SK-N-SH (cell line): ENCODE measurements around the gene BCL11B. TPM values are rescaled to one million over a fixed set of nuclear protein-coding genes. Genes with fewer than 3 reads are reported as not detected.

Experiments used
- CTCF ChIA-PET: fragments of 300-600, 350-600 bp; formaldehyde crosslinking; extraction: SDS; loops from one replicate; lab custom pipeline; 2021; lab: Yijun Ruan, JAX
- POLR2A ChIA-PET: fragments of 350-600 bp; sonication (Branson Sonifier 250); formaldehyde crosslinking; extraction: SDS; loops from one replicate; lab custom pipeline; 2020; ENCODE audit warnings: antibody characterized with exemption, inconsistent platforms; lab: Yijun Ruan, JAX
- DNase-seq: peaks from one replicate; pipeline ENCODE4 v3.0.0; 2012
- H2AFZ ChIP-seq: fragments of 200-600 bp; sonication (generic); 2 replicates; pipeline ENCODE4 v1.8.1; 2016; ENCODE audit warnings: antibody characterized with exemption, mild to moderate bottlenecking, low read depth
- H3F3A ChIP-seq: fragments of 200-600 bp; sonication (generic); replicated peaks from 2 replicates; pipeline ENCODE3; 2016; ENCODE audit warnings: antibody characterized with exemption, mild to moderate bottlenecking; ENCODE audit not compliant: insufficient read depth
- H3K27ac ChIP-seq, 2 experiments: fragments of 200-500 bp in 1 of 2; fragments of 200-600 bp in 1 of 2; sonication (Bioruptor generic) in 1 of 2; sonication (generic), shearing (Covaris generic) in 1 of 2; 2 replicates each; pipeline versions ENCODE4 v1.5.1 to v1.6.1; 2014 to 2016; ENCODE audit warnings: low read depth in 2 of 2, inconsistent platforms in 1 of 2, low read length in 1 of 2, mild to moderate bottlenecking in 1 of 2, mixed read lengths in 1 of 2
- H3K27me3 ChIP-seq: fragments of 200-600 bp; sonication (generic), shearing (Covaris generic); 2 replicates; pipeline ENCODE4 v1.6.1; 2016; ENCODE audit warnings: mixed run types; ENCODE audit not compliant: insufficient read depth
- H3K36me3 ChIP-seq, 2 experiments: fragments of 200-500 bp in 1 of 2; fragments of 200-600 bp in 1 of 2; sonication (Bioruptor generic) in 1 of 2; sonication (generic) in 1 of 2; replicated peaks in 1 of 2; 2 replicates each; pipeline versions ENCODE3 to v1.5.1; 2014 to 2016; ENCODE audit warnings: low read length in 1 of 2, mild to moderate bottlenecking in 1 of 2; ENCODE audit not compliant: insufficient read depth in 2 of 2, control insufficient read depth in 1 of 2
- H3K4me1 ChIP-seq, 2 experiments: fragments of 200-500 bp in 1 of 2; fragments of 200-600 bp in 1 of 2; sonication (Bioruptor generic) in 1 of 2; sonication (generic), shearing (Covaris generic) in 1 of 2; 2 replicates each; pipeline versions ENCODE4 v1.5.1 to v1.6.1; 2014 to 2016; ENCODE audit warnings: low read depth in 1 of 2, low read length in 1 of 2, mixed run types in 1 of 2; ENCODE audit not compliant: insufficient read depth in 2 of 2, control insufficient read depth in 1 of 2
- H3K4me2 ChIP-seq: fragments of 200-600 bp; sonication (generic), shearing (Covaris generic); 2 replicates; pipeline ENCODE4 v1.6.1; 2017; ENCODE audit warnings: mixed run types
- H3K4me3 ChIP-seq, 2 experiments: fragments of 200-500 bp in 1 of 2; fragments of 200-600 bp in 1 of 2; sonication (Bioruptor generic) in 1 of 2; sonication (generic), shearing (Covaris generic) in 1 of 2; 2 replicates each; pipeline versions ENCODE4 v1.5.1 to v1.8.1; 2014 to 2016; ENCODE audit warnings: low read depth in 2 of 2, inconsistent platforms in 1 of 2, low read length in 1 of 2, mild to moderate bottlenecking in 1 of 2, mixed read lengths in 1 of 2, moderate library complexity in 1 of 2
- H3K79me2 ChIP-seq: fragments of 200-600 bp; sonication (generic); 2 replicates; pipeline ENCODE4 v1.8.1; 2017; ENCODE audit warnings: mild to moderate bottlenecking; ENCODE audit not compliant: insufficient read depth
- H3K9ac ChIP-seq: fragments of 200-600 bp; sonication (generic); 2 replicates; pipeline ENCODE4 v1.6.1; 2017; ENCODE audit warnings: mixed run types
- H3K9me2 ChIP-seq: fragments of 200-600 bp; sonication (generic); 2 replicates; pipeline ENCODE4 v1.6.1; 2017; ENCODE audit warnings: mixed run types
- H3K9me3 ChIP-seq: fragments of 200-600 bp; sonication (generic); 2 replicates; pipeline ENCODE4 v1.6.1; 2017; ENCODE audit warnings: mixed run types, mild to moderate bottlenecking, moderate library complexity
- H4K20me1 ChIP-seq: fragments of 200-600 bp; sonication (generic); 2 replicates; pipeline ENCODE4 v1.6.1; 2017; ENCODE audit warnings: mild to moderate bottlenecking, mixed run types; ENCODE audit not compliant: insufficient read depth
- CHD2 ChIP-seq: fragments of 150-350 bp; IDR thresholded peaks from 2 replicates; pipeline ENCODE4 v1.6.1; 2018; ENCODE audit warnings: low read length; ENCODE audit not compliant: partially characterized antibody
- CTCF ChIP-seq: fragments of 200-600 bp; sonication (generic); IDR thresholded peaks from 2 replicates; pipeline ENCODE4 v1.6.1; 2017; ENCODE audit warnings: antibody characterized with exemption, mild to moderate bottlenecking, moderate library complexity
- ELF1 ChIP-seq: IDR thresholded peaks from 2 replicates; pipeline ENCODE4 v1.4.0; 2012
- EP300 ChIP-seq, 2 experiments: IDR thresholded peaks; 2 replicates each; pipeline versions ENCODE4 v1.4.0 to v1.6.1; 2012; ENCODE audit warnings: borderline replicate concordance in 1 of 2, low read depth in 1 of 2, low read length in 1 of 2
- EZH2phosphoT487 ChIP-seq: fragments of 200-600 bp; sonication (generic); IDR thresholded peaks from 2 replicates; pipeline ENCODE4 v1.6.1; 2017; ENCODE audit warnings: low read depth, mixed run types, mild to moderate bottlenecking, antibody characterized with exemption, moderate library complexity, borderline replicate concordance
- FOSL2 ChIP-seq: IDR thresholded peaks from 2 replicates; pipeline ENCODE4 v1.4.0; 2012; ENCODE audit warnings: low read depth, mild to moderate bottlenecking, moderate library complexity, borderline replicate concordance
- FOXM1 ChIP-seq: IDR thresholded peaks from 2 replicates; pipeline ENCODE4 v1.4.0; 2012; ENCODE audit warnings: low read depth, mild to moderate bottlenecking
- GABPA ChIP-seq: IDR thresholded peaks from 2 replicates; pipeline ENCODE4 v1.4.0; 2012; ENCODE audit warnings: low read depth, mild to moderate bottlenecking
- IRF3 ChIP-seq: fragments of 150-350 bp; IDR thresholded peaks from 2 replicates; pipeline ENCODE4 v1.6.1; 2016; ENCODE audit warnings: mild to moderate bottlenecking, low read depth, low read length
- NFIC ChIP-seq: IDR thresholded peaks from 2 replicates; pipeline ENCODE4 v1.4.0; 2012; ENCODE audit warnings: borderline replicate concordance
- NRF1 ChIP-seq: IDR thresholded peaks from 2 replicates; pipeline ENCODE4 v1.6.1; 2012; ENCODE audit warnings: low read depth, mild to moderate bottlenecking, low read length
- PBX3 ChIP-seq: IDR thresholded peaks from 2 replicates; pipeline ENCODE4; 2012
- POLR2AphosphoS5 ChIP-seq: IDR thresholded peaks from 2 replicates; pipeline ENCODE4 v1.6.1; 2012; ENCODE audit warnings: low read depth, low read length
- RAD21 ChIP-seq: IDR thresholded peaks from 2 replicates; pipeline ENCODE4 v1.6.1; 2012; ENCODE audit warnings: mild to moderate bottlenecking, low read length
- RCOR1 ChIP-seq: fragments of 150-350 bp; IDR thresholded peaks from 2 replicates; pipeline ENCODE4 v1.6.1; 2017; ENCODE audit warnings: antibody characterized with exemption, low read length
- RFX5 ChIP-seq: IDR thresholded peaks from 2 replicates; pipeline ENCODE4 v1.6.1; 2012; ENCODE audit warnings: mild to moderate bottlenecking, improper control_type of control experiment, low read length
- RXRA ChIP-seq: IDR thresholded peaks from 2 replicates; pipeline ENCODE4 v1.4.0; 2012; ENCODE audit warnings: low read depth, mild to moderate bottlenecking, borderline replicate concordance
- SIN3A ChIP-seq: IDR thresholded peaks from 2 replicates; pipeline ENCODE4 v1.6.1; 2012; ENCODE audit warnings: low read depth, mild to moderate bottlenecking, low read length, moderate library complexity, borderline replicate concordance
- TCF12 ChIP-seq: IDR thresholded peaks from 2 replicates; pipeline ENCODE4 v1.4.0; 2012
- YY1 ChIP-seq: IDR thresholded peaks from 2 replicates; pipeline ENCODE4 v1.4.0; 2012; ENCODE audit warnings: low read depth, mild to moderate bottlenecking
- polyA plus RNA-seq, 3 experiments: library from polyadenylated mRNA; depleted of rRNA; stranded (reverse); fragments of >200 nt; gene quantifications; 2 replicates each; pipeline ENCODE4 v1.2.3, GENCODE V29; 2012

Gene BCL11B
- polyA plus RNA-seq, 1 of the 3 experiments (the other 2 are of a cell fraction) = not detected

GRCh38 chr14:99275222-99275584, 3.2 kb upstream of the BCL11B start:
- ChIA-PET CTCF (interaction anchor here (1.0 to 1.2 kb wide), 2 partner anchors 9 to 118 kb away, joined by 4 to 5 read pairs; no protein-coding TSS in a partner anchor), POLR2A (no interaction called here)
- no peak for DNase-seq
- H3K4me1 ChIP-seq = no peaks in the 10 kb centered on the region; a peak in 1 of 4 replicates
- TF ChIP-seq RAD21 (no peak), RCOR1 (no peak), NFIC (no peak), ELF1 (no peak), NRF1 (no peak), SIN3A (no peak), YY1 (no peak), FOSL2 (no peak), PBX3 (no peak), TCF12 (no peak), POLR2AphosphoS5 (no peak), CHD2 (no peak), FOXM1 (no peak), GABPA (no peak), IRF3 (no peak), EZH2phosphoT487 (no peak), CTCF (no peak), RFX5 (no peak), EP300 (IDR thresholded peaks at IDR 0.05; ENCODE audit: borderline replicate concordance in 1 of 2, low read depth in 1 of 2, low read length in 1 of 2) (no peak), RXRA (no peak)
- no peaks in the 10 kb centered on the region for H3K9me2 ChIP-seq
- no peak overlapping the region for H2AFZ ChIP-seq
- no peaks in the 10 kb centered on the region for H3K36me3 ChIP-seq
- peaks cover 5% of the 10 kb centered on the region for H3F3A ChIP-seq
- H3K9me3 ChIP-seq = no peaks in the 10 kb centered on the region
- peaks cover 83% of the 10 kb centered on the region for H3K27me3 ChIP-seq
- H3K79me2 ChIP-seq = no peaks in the 10 kb centered on the region
- no peak overlapping the region for H3K9ac ChIP-seq
- no peak overlapping the region for H3K4me2 ChIP-seq
- H3K27ac ChIP-seq = no peak overlapping the region
- H3K4me3 ChIP-seq = no peak overlapping the region
- H4K20me1 ChIP-seq = no peaks in the 10 kb centered on the region
